HG02763 (cell line): ENCODE results near the gene PRPF18.

Source experiments
- ATAC-seq: cut with Tn5 transposase; IDR thresholded peaks from one replicate; pipeline ENCODE4 v1.9.1; 2021; ENCODE audit warnings: mild to moderate bottlenecking, moderate library complexity; ENCODE audit not compliant: unreplicated experiment

PRPF18 gene

GRCh38 chr10:13604357-13605040 lies 17.7 kb downstream of the PRPF18 start:
- no peak for ATAC-seq

- ATAC-seq = no peak
Measured at GRCh38 chr10:13608246-13608853, 21.6 kb downstream of the PRPF18 start.

GRCh38 chr10:13612654-13613373 lies 26.0 kb downstream of the PRPF18 start:
- no peak for ATAC-seq

GRCh38 chr10:13613519-13613918 lies 26.8 kb downstream of the PRPF18 start:
- ATAC-seq = no peak

GRCh38 chr10:13614530-13615332 lies 28.0 kb downstream of the PRPF18 start:
- no peak for ATAC-seq

GRCh38 chr10:13615650-13616300 lies 29.0 kb downstream of the PRPF18 start:
- ATAC-seq = no peak

- ATAC-seq = no peak
Measured at GRCh38 chr10:13617116-13617515, 30.4 kb downstream of the PRPF18 start.

- ATAC-seq = no peak
Measured at GRCh38 chr10:13621931-13622330, 35.2 kb downstream of the PRPF18 start.

GRCh38 chr10:13624630-13625029 lies 37.9 kb downstream of the PRPF18 start:
- ATAC-seq = no peak

GRCh38 chr10:13627459-13628310 lies 40.9 kb downstream of the PRPF18 start:
- no peak for ATAC-seq

GRCh38 chr10:13628661-13629060 lies 41.9 kb downstream of the PRPF18 start:
- ATAC-seq = no peak

- no peak for ATAC-seq
Measured at GRCh38 chr10:13629116-13629515, 42.4 kb downstream of the PRPF18 start.

- no peak for ATAC-seq
Measured at GRCh38 chr10:13630231-13630630, 43.5 kb downstream of the PRPF18 start.

GRCh38 chr10:13631594-13631993 lies 44.8 kb downstream of the PRPF18 start:
- ATAC-seq = no peak

- no peak for ATAC-seq
Measured at GRCh38 chr10:13632440-13632839, 45.7 kb downstream of the PRPF18 start.

GRCh38 chr10:13632884-13633440 lies 46.2 kb downstream of the PRPF18 start:
- ATAC-seq = no peak

GRCh38 chr10:13633689-13634088 lies 46.9 kb downstream of the PRPF18 start:
- ATAC-seq = no peak

GRCh38 chr10:13634207-13634606 lies 47.4 kb downstream of the PRPF18 start:
- ATAC-seq = no peak

GRCh38 chr10:13636776-13637175 lies 50.0 kb downstream of the PRPF18 start:
- ATAC-seq = no peak
